HG03060 (cell line): ENCODE data around the gene RALGAPA2.
A peak's percentile ranks its signal among the peaks of the same experiment; 100 is the strongest.

Experiments used
- ATAC-seq: cut with Tn5 transposase; IDR thresholded peaks from one replicate; pipeline ENCODE4 v1.9.1; 2021; ENCODE audit warnings: low read depth, moderate number of reproducible peaks; ENCODE audit not compliant: unreplicated experiment

The RALGAPA2 gene

GRCh38 chr20:20480689-20481088 lies 231.8 kb downstream of the RALGAPA2 start:
- ATAC-seq, result no peak

- no peak for ATAC-seq
These were observed 232.3 kb downstream of the RALGAPA2 start for GRCh38 chr20:20480126-20480525.

- no peak for ATAC-seq
These were observed 234.9 kb downstream of the RALGAPA2 start for GRCh38 chr20:20477444-20478041.

- ATAC-seq, result no peak
These were observed 235.9 kb downstream of the RALGAPA2 start for GRCh38 chr20:20476504-20476903.

GRCh38 chr20:20473657-20474056 lies 238.8 kb downstream of the RALGAPA2 start:
- no peak for ATAC-seq

- ATAC-seq, result no peak
These were observed 239.7 kb downstream of the RALGAPA2 start for GRCh38 chr20:20472684-20473274.

- ATAC-seq, result peak; percentile 75
These were observed 246.0 kb downstream of the RALGAPA2 start for GRCh38 chr20:20466341-20466879.

GRCh38 chr20:20465252-20465651 lies 247.2 kb downstream of the RALGAPA2 start:
- no peak for ATAC-seq

- ATAC-seq, result no peak
These were observed 248.5 kb downstream of the RALGAPA2 start for GRCh38 chr20:20463933-20464374.

GRCh38 chr20:20462185-20462584 lies 250.3 kb downstream of the RALGAPA2 start:
- ATAC-seq, result no peak

- no peak for ATAC-seq
These were observed 250.9 kb downstream of the RALGAPA2 start for GRCh38 chr20:20461551-20461950.

- no peak for ATAC-seq
These were observed 252.7 kb downstream of the RALGAPA2 start for GRCh38 chr20:20459726-20460125.

- no peak for ATAC-seq
These were observed 254.9 kb downstream of the RALGAPA2 start for GRCh38 chr20:20457392-20458126.

GRCh38 chr20:20456741-20457140 lies 255.7 kb downstream of the RALGAPA2 start:
- no peak for ATAC-seq

GRCh38 chr20:20455926-20456325 lies 256.5 kb downstream of the RALGAPA2 start:
- no peak for ATAC-seq

GRCh38 chr20:20454850-20455627 lies 257.4 kb downstream of the RALGAPA2 start:
- ATAC-seq, result no peak

- no peak for ATAC-seq
These were observed 258.1 kb downstream of the RALGAPA2 start for GRCh38 chr20:20454367-20454766.

GRCh38 chr20:20452254-20452676 lies 260.2 kb downstream of the RALGAPA2 start:
- peak; percentile 91 for ATAC-seq

GRCh38 chr20:20450521-20450920 lies 261.9 kb downstream of the RALGAPA2 start:
- no peak for ATAC-seq

- no peak for ATAC-seq
These were observed 263.6 kb downstream of the RALGAPA2 start for GRCh38 chr20:20448881-20449280.

- ATAC-seq, result no peak
These were observed 265.2 kb downstream of the RALGAPA2 start for GRCh38 chr20:20447196-20447595.
